GM18526 (cell line): ENCODE results near the gene PCDHGB3.
"Not testable (repeated sequence)": the region's sequence is repeated elsewhere in the genome, so short reads cannot be mapped to it uniquely, and the experiment has no call there.

Experiments used
- POLR2A ChIP-seq: IDR thresholded peaks from 3 replicates; pipeline ENCODE4 v1.6.1; 2011; ENCODE audit not compliant: insufficient read length; ENCODE audit errors: extremely low read depth

PCDHGB3 gene

DNA sequence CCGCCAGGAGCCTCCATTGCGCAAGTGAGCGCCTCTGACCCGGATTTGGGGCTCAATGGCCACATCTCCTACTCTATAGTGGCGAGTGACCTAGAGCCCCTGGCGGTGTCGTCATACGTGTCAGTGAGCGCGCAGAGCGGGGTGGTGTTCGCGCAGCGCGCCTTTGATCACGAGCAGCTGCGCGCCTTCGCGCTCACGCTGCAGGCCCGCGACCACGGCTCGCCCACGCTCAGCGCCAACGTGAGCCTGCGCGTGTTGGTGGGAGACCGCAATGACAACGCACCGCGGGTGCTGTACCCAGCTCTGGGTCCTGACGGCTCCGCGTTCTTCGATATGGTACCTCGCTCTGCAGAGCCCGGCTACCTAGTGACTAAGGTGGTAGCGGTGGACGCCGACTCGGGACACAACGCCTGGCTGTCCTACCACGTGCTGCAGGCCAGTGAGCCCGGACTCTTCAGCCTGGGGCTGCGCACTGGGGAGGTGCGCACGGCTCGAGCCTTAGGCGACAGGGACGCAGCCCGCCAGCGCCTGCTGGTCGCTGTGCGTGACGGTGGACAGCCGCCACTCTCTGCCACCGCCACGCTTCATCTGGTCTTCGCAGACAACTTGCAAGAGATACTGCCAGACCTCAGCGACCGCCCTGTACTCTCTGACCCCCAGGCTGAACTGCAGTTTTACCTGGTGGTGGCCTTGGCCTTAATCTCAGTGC, 39.7 kb downstream of the PCDHGB3 start:
- no peak for TF ChIP-seq POLR2A

DNA sequence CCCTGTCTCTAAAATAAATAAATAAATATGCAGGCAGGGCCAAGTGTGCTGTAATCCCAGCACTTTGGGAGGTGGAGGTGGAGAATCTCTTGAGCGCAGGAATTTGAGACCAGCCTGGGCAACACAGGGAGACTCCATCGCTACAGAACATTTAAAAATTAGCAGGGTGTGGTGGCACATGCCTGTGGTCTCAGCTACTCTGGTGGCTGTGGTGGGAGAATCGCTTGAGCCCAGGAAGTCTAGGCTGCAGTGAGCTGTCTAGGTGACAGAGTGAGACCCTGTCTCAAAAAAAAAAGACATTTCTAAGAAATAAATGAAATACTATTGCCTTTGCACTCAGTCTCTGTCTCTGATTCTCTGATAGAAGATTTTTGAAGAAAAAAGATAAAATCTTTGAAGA, 41.5 kb downstream of the PCDHGB3 start:
- TF ChIP-seq POLR2A: no peak

DNA sequence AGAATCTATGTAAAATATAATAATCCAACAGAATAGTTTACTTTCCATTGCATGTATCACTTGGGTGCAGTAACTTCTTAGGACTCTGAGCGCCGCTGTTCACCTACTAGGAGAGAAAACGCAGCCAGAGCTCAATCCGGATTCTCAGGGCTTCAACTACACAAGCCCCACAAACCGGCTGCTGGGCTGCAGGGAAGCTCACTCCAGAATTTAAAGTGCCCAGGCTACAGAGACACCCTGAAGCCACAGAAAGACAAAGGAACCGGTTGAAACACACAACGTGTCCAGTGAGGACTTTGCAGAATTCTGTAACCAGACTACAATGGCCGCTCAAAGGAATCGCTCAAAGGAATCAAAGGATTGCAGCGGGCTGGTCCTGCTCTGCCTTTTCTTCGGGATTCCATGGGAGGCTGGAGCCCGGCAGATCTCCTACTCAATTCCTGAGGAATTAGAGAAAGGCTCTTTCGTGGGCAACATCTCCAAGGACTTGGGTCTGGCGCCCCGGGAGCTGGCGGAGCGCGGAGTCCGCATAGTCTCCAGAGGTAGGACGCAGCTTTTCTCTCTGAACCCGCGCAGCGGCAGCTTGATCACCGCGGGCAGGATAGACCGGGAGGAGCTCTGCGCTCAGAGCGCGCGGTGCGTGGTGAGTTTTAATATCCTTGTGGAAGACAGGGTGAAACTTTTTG, 43.0 kb downstream of the PCDHGB3 start, which contains the start of gene PCDHGA10:
Gene PCDHGA10 (plus strand): TSS at position 134 of the 686 bp plus-strand sequence. CDS start 189 bp downstream, at position 323.
- TF ChIP-seq POLR2A: no peak

DNA sequence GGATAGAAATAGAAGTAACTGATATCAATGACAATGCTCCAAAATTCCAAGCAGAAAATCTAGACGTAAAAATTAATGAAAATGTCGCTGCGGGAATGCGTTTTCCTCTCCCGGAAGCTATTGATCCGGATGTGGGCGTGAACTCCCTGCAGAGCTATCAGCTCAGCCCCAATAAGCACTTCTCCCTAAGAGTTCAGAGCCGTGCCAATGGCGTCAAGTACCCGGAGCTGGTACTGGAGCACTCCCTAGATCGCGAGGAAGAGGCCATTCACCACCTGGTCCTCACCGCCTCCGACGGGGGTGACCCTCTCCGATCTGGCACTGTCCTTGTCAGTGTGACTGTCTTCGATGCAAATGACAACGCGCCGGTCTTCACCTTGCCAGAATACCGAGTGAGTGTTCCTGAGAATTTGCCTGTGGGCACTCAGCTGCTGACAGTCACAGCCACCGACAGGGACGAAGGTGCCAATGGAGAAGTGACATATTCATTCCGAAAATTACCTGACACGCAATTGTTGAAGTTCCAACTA, 43.6 kb downstream of the PCDHGB3 start:
- TF ChIP-seq POLR2A: no peak

DNA sequence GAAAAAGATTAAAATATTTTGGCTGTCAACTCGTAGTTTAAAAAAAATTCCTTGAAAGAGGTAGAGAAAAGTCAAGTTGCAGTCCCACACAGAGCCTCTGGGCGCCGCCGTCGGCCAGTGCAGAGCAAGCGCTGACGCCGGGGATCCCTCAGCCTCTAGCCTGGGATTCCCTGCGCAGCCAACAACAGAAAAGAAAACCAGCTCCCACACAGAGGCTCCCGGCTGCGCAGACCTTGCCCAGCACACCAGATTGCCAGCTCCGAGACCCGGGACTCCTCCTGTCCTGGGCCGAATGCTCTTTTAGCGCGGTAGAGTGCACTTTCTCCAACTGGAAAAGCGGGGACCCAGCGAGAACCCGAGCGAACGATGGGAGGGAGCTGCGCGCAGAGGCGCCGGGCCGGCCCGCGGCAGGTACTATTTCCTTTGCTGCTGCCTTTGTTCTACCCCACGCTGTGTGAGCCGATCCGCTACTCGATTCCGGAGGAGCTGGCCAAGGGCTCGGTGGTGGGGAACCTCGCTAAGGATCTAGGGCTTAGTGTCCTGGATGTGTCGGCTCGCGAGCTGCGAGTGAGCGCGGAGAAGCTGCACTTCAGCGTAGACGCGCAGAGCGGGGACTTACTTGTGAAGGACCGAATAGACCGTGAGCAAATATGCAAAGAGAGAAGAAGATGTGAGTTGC, 47.6 kb downstream of the PCDHGB3 start, which contains the start of gene PCDHGB7:
Gene PCDHGB7 (plus strand): TSS at position 184 of the 679 bp plus-strand sequence. CDS start 183 bp downstream, at position 367.
- not testable (repeated sequence) for TF ChIP-seq POLR2A

DNA sequence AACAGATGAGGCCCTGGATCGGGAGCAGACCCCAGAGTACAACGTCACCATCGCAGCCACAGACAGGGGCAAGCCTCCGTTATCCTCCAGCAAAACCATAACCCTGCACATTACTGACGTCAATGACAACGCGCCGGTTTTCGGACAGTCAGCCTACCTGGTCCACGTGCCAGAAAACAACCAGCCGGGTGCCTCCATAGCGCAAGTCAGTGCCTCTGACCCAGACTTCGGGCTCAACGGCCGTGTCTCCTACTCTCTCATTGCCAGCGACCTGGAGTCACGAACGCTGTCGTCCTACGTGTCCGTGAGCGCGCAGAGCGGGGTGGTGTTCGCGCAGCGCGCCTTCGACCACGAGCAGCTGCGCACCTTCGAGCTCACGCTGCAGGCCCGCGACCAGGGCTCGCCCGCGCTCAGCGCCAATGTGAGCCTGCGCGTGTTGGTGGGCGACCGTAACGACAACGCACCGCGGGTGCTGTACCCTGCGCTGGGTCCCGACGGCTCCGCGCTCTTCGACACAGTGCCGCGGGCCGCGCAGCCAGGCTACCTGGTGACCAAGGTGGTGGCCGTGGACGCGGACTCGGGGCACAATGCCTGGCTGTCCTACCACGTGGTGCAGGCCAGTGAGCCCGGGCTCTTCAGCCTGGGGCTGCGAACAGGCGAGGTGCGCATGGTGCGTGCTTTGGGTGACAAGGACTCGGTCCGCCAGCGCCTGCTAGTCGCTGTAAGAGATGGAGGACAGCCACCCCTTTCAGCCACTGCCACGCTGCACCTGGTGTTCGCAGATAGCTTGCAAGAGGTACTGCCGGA, 49.2 kb downstream of the PCDHGB3 start:
- no peak for TF ChIP-seq POLR2A

DNA sequence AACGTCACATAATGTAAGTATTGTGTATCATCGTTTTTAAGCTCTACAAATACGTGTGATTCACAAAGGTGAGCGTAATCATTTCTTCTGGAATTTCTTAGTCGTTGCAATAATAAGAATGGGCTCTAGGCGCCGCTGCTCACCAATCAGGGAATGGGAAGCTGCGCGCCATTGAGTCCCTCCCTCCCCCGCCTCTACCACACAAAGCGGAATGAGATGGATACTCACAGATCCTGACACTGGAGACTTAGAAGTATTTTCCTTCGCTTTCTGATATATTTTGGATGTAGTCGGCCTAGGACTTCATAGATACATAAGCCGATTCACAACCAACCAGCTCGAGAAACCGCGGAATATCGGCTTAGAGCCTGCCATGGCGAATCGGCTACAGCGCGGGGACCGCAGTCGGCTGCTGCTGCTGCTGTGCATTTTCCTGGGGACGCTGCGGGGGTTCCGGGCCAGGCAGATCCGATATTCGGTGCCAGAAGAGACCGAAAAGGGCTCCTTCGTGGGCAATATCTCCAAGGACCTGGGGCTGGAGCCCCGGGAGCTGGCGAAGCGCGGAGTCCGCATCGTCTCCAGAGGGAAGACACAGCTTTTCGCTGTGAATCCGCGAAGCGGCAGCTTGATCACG, 50.9 kb downstream of the PCDHGB3 start, which contains the start of gene PCDHGA11:
Gene PCDHGA11 (plus strand): TSS at position 197 of the 634 bp plus-strand sequence. CDS start 177 bp downstream, at position 374.
- no peak for TF ChIP-seq POLR2A

DNA sequence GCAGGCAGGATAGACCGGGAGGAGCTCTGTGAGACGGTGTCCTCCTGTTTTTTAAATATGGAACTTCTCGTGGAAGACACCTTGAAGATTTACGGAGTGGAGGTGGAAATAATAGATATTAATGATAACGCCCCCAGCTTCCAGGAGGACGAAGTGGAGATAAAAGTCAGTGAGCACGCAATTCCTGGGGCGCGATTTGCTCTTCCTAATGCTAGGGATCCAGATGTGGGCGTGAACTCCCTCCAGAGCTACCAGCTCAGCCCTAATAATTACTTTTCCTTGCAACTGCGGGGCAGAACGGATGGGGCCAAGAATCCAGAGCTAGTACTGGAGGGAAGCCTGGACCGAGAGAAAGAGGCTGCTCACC, 51.4 kb downstream of the PCDHGB3 start:
- no peak for TF ChIP-seq POLR2A
